Heart left ventricle (tissue), 16 donors: ENCODE data around the gene SH2D3C. TPM values are rescaled to one million over a fixed set of nuclear protein-coding genes. Genes with fewer than 3 reads are reported as not detected.
"Not testable (repeated sequence)": the region's sequence is repeated elsewhere in the genome, so short reads cannot be mapped to it uniquely, and the experiment has no call there.

ENCODE experiments used
- ATAC-seq, 4 donors: fragments of 200-7000 bp; cut with Tn5 transposase; one replicate each; pipeline ENCODE4 v1.9.1; 2020 to 2022; ENCODE audit warnings: moderate library complexity in 4 of 4, mild to moderate bottlenecking in 3 of 4, moderate number of reproducible peaks in 1 of 4
- DNase-seq, 5 donors: peaks; one replicate each; pipeline ENCODE4 v3.0.0-alpha.2; 2020
- H3K27ac ChIP-seq, 12 donors: fragments of 200-600 bp; sonication (generic) in 4 of 12; one replicate each; pipeline versions ENCODE4 v1.5.0 to v1.8.0; 2016 to 2022; ENCODE audit warnings: mild to moderate bottlenecking in 2 of 12
- H3K27me3 ChIP-seq, 9 donors: fragments of 200-600 bp; sonication (generic) in 2 of 9; one replicate each; pipeline versions ENCODE4 v1.5.1 to v1.8.0; 2016 to 2022; ENCODE audit warnings: mild to moderate bottlenecking in 3 of 9
- H3K36me3 ChIP-seq, 9 donors: fragments of 200-600 bp; sonication (generic) in 2 of 9; one replicate each; pipeline versions ENCODE4 v1.5.0 to v1.8.0; 2018 to 2022; ENCODE audit warnings: mild to moderate bottlenecking in 2 of 9
- H3K4me1 ChIP-seq, 12 donors: fragments of 200-600 bp; sonication (generic) in 4 of 12; one replicate each; pipeline versions ENCODE4 v1.5.0 to v1.8.0; 2016 to 2022; ENCODE audit warnings: mild to moderate bottlenecking in 3 of 12
- H3K4me3 ChIP-seq, 12 donors: fragments of 200-600 bp; sonication (generic) in 4 of 12; one replicate each; pipeline versions ENCODE4 v1.5.0 to v1.8.0; 2017 to 2022; ENCODE audit warnings: mild to moderate bottlenecking in 9 of 12, moderate library complexity in 4 of 12
- H3K9me3 ChIP-seq, 12 donors: fragments of 200-600 bp; sonication (generic) in 4 of 12; one replicate each; pipeline versions ENCODE4 v1.5.0 to v1.8.0; 2016 to 2022; ENCODE audit warnings: mild to moderate bottlenecking in 1 of 12
- POLR2A ChIP-seq, 2 donors: fragments of 450-650 bp; IDR thresholded peaks; one replicate each; pipeline ENCODE4 v1.6.1; 2017; ENCODE audit warnings: antibody characterized with exemption in 2 of 2, mild to moderate bottlenecking in 2 of 2, moderate library complexity in 2 of 2
- WGBS, 4 donors: extraction: QIAGEN DNeasy Blood & Tissue Kit in 2 of 4; methylation state at CpG; one replicate each; pipeline versions ENCODE4 v1.1.5 to v1.1.7; 2013 to 2018; 5-methylcytosine and 5-hydroxymethylcytosine counted together
- intact Hi-C, 10 donors: fragments of 100-400 bp; cut with DNase I; formaldehyde crosslinking; loops; one replicate each; pipeline versions ENCODE4 v1.11.1 to v1.14.2; 2022
- polyA plus RNA-seq, 2 donors: library from polyadenylated mRNA; stranded (reverse); fragments of 200-250 nt; gene quantifications; one replicate each; pipeline ENCODE4 v1.2.3, GENCODE V29; 2013
- total RNA-seq, 9 donors: library from RNA; depleted of rRNA in 2 of 9; stranded (reverse); fragments of >200 nt in 2 of 9; fragmentation: NEBNext Ultra II Directional in 3 of 9; extraction: Animal tissue kit (Norgen Biotek cat#: 25700) in 3 of 9; gene quantifications; one replicate each; pipeline versions ENCODE4 v1.1.0 to v1.2.4, GENCODE V29; 2016 to 2023
- TF ChIP-seq, protein P1 (sequence below), 12 donors: fragments of 200-600 bp; sonication (generic) in 4 of 12; IDR thresholded peaks; one replicate each; pipeline versions ENCODE4 v1.5.0 to v1.8.0; 2018 to 2022; ENCODE audit warnings: antibody characterized with exemption in 12 of 12, mild to moderate bottlenecking in 5 of 12
- donor health status: ischemic (EF 13 %, LVEDD 7.1; RV severe dilation, severe dysfunction).
- donor health status: healthy with polysubstance abuse.
- donor health status: DM: no; HTN: yes; CAD: no.
- donor health status: DM: no; HTN: no; CAD: no.
- donor health status: ischemic (EF 25% LVEDD 6.9; RV normal size, moderate dysfunction).
- donor health status: ischemic (EF 25% LVEDD 5.7; RV mildly dilated, moderate dysfunction).
- donor health status: healthy.
- donor health status: DM: yes; HTN: yes; CAD: no.
- donor health status: ischemic (EF 35%, LVEDD 5.7; RV mildly dilated, moderate dysfunction).
- donor health status: nonischemic (EF 11% LVEDD 7.7; RV severe dilation, severe dysfunction).
- donor health status: DM: yes; HTN: yes; CAD: no.
- donor health status: PGD.
- donor health status: ischemic (EF 29% LVEDD 5.4; RV normal size, mild dysfunction).
- donor health status: nonischemic (EF 23%, LVEDD 6.1; RV moderate dilation, normal function).

Gene SH2D3C
- total and polyA plus RNA-seq, 11 donors: 13.7 to 38.9 (median 21.0) TPM

- H3K4me1 ChIP-seq: peaks cover 9 to 93% (median 46%) of the 10 kb centered on the region in 12 donors
- H3K27me3 ChIP-seq: peaks cover 0 to 4% (median 0%) of the 10 kb centered on the region in 9 donors
- WGBS, 4 donors: 29 to 38% (median 33%) methylated on average over 16 of the region's 16 CpGs
- intact Hi-C loops: loop anchor here in 2 of 10 donors (5.0 to 10.0 kb wide), 2 partner anchors 93 to 95 kb away; partner anchors contain the start of gene ENG (in 1 of the 2)
- H3K9me3 ChIP-seq: no peaks in the 10 kb centered on the region
- peak in 1 of 2 donors; percentile 37 for TF ChIP-seq POLR2A (IDR thresholded peaks at IDR 0.05)
- TF ChIP-seq, protein P1, sequence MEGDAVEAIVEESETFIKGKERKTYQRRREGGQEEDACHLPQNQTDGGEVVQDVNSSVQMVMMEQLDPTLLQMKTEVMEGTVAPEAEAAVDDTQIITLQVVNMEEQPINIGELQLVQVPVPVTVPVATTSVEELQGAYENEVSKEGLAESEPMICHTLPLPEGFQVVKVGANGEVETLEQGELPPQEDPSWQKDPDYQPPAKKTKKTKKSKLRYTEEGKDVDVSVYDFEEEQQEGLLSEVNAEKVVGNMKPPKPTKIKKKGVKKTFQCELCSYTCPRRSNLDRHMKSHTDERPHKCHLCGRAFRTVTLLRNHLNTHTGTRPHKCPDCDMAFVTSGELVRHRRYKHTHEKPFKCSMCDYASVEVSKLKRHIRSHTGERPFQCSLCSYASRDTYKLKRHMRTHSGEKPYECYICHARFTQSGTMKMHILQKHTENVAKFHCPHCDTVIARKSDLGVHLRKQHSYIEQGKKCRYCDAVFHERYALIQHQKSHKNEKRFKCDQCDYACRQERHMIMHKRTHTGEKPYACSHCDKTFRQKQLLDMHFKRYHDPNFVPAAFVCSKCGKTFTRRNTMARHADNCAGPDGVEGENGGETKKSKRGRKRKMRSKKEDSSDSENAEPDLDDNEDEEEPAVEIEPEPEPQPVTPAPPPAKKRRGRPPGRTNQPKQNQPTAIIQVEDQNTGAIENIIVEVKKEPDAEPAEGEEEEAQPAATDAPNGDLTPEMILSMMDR (IDR thresholded peaks at IDR 0.05): no peak
- peak; percentile 63 to 85 (median 76) for ATAC-seq
- H3K4me3 ChIP-seq: peak overlapping the region in 11 of 12 donors; percentile 18 to 51 (median 43)
- peaks cover 0 to 45% (median 15%) of the 10 kb centered on the region in 9 donors for H3K36me3 ChIP-seq
- DNase-seq: peak; percentile 78 to 87 (median 86)
- peak overlapping the region; percentile 65 to 97 (median 88) for H3K27ac ChIP-seq
Observed at GRCh38 chr9:127762111-127762676, 16.3 kb downstream of the SH2D3C start.

GRCh38 chr9:127761491-127761956 lies 16.9 kb downstream of the SH2D3C start:
- no peak for DNase-seq
- H3K4me3 ChIP-seq: peak overlapping the region; percentile 1 to 51 (median 43)
- TF ChIP-seq, protein P1 (IDR thresholded peaks at IDR 0.05): no peak
- TF ChIP-seq POLR2A (IDR thresholded peaks at IDR 0.05): no peak
- peaks cover 0 to 5% (median 0%) of the 10 kb centered on the region in 9 donors for H3K27me3 ChIP-seq
- H3K36me3 ChIP-seq: peaks cover 0 to 40% (median 15%) of the 10 kb centered on the region in 9 donors
- H3K4me1 ChIP-seq: peaks cover 9 to 92% (median 42%) of the 10 kb centered on the region in 12 donors
- peak overlapping the region; percentile 61 to 97 (median 86) for H3K27ac ChIP-seq
- 33 to 55% (median 41%) methylated on average over 5 of the region's 5 CpGs for WGBS, 4 donors
- H3K9me3 ChIP-seq: no peaks in the 10 kb centered on the region
- ATAC-seq: peak in 2 of 4 donors; percentile 18 to 25
- intact Hi-C loops: loop anchor here in 2 of 10 donors (5.0 to 10.0 kb wide), 2 partner anchors 93 to 96 kb away; partner anchors contain the start of gene ENG (in 1 of the 2)

GRCh38 chr9:127761061-127761460 lies 17.4 kb downstream of the SH2D3C start:
- ATAC-seq: no peak
- Histone ChIP-seq H3K27me3 (peaks cover 0 to 9% (median 0%) of the 10 kb centered on the region in 9 donors), H3K4me3 (peak overlapping the region; percentile 8 to 51 (median 43)), H3K9me3 (no peaks in the 10 kb centered on the region), H3K4me1 (peaks cover 12 to 91% (median 39%) of the 10 kb centered on the region in 12 donors), H3K36me3 (peaks cover 0 to 38% (median 11%) of the 10 kb centered on the region in 9 donors), H3K27ac (peak overlapping the region; percentile 61 to 97 (median 86))
- TF ChIP-seq POLR2A (IDR thresholded peaks at IDR 0.05): no peak
- TF ChIP-seq, protein P1 (IDR thresholded peaks at IDR 0.05): no peak
- 49 to 75% (median 72%) methylated on average over 5 of the region's 5 CpGs for WGBS, 4 donors
- intact Hi-C loops: loop anchor here in 2 of 10 donors (5.0 to 10.0 kb wide), 2 partner anchors 94 to 96 kb away; partner anchors contain the start of gene ENG (in 1 of the 2)
- no peak for DNase-seq

DNA sequence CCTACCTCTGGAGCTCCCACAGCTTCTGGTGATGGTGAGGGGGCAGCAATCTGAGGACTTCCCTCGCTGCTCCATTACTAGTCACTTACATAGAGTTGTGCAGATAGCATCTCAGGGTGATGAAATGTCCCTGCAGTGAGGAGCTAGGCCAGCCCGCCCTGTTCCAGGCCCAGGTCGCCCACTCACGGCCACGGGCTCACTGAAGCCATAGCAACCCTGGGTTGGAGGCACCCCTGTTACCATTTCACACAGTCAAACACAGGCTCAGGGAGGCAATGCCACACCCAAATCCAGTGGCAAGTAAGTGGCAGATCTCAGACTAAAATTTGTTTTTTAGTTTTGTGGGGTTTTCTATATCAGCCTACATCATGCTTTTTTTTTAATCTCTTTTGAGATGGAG lies 19.6 kb downstream of the SH2D3C start:
- Histone ChIP-seq H3K27me3 (peaks cover 0 to 30% (median 14%) of the 10 kb centered on the region in 9 donors), H3K27ac (peak overlapping the region in 10 of 12 donors; percentile 22 to 97 (median 86)), H3K4me1 (peaks cover 10 to 88% (median 35%) of the 10 kb centered on the region in 12 donors), H3K9me3 (no peaks in the 10 kb centered on the region), H3K36me3 (peaks cover 0 to 41% (median 11%) of the 10 kb centered on the region in 9 donors), H3K4me3 (peak overlapping the region in 6 of 12 donors; percentile 1 to 51 (median 33))
- DNase-seq: no peak
- ATAC-seq: no peak
- TF ChIP-seq, protein P1 (IDR thresholded peaks at IDR 0.05): no peak
- no peak for TF ChIP-seq POLR2A (IDR thresholded peaks at IDR 0.05)
- 50 to 71% (median 63%) methylated on average over 5 of the region's 5 CpGs for WGBS, 4 donors
- intact Hi-C loops: no loop called here

DNA sequence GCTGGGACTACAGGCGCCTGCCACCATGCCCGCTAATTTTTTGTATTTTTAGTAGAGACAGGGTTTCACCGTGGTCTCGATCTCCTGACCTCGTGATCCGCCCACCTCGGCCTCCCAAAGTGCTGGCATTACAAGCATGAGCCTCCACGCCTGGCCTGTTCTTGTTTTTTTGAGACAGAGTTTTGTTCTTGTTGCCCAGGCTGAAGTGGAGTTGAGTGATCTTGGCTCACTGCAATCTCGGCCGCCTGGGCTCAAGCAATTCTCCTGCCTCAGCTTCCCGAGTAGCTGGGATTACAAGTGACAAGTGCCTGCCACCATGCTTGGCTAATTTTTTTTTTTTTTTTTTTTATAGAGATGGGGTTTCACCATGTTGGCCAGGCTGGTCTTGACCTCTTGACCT lies 21.7 kb downstream of the SH2D3C start:
- H3K27ac ChIP-seq: peak overlapping the region in 6 of 12 donors; percentile 29 to 80 (median 66)
- peaks cover 0 to 35% (median 17%) of the 10 kb centered on the region in 9 donors for H3K27me3 ChIP-seq
- peak overlapping the region in 1 of 12 donors; percentile 5 for H3K4me3 ChIP-seq
- peaks cover 0 to 50% (median 11%) of the 10 kb centered on the region in 9 donors for H3K36me3 ChIP-seq
- WGBS, 4 donors: 67 to 74% (median 72%) methylated on average over 11 of the region's 11 CpGs
- intact Hi-C loops, DNase-seq, ATAC-seq, H3K9me3 ChIP-seq: not testable (repeated sequence)
- peaks cover 6 to 74% (median 20%) of the 10 kb centered on the region in 12 donors for H3K4me1 ChIP-seq
